Left renal pelvis (tissue), 4 donors: ENCODE results near the gene RPL35A. TPM values are rescaled to one million over a fixed set of nuclear protein-coding genes. Genes with fewer than 3 reads are reported as not detected.
"Not testable (repeated sequence)": the region's sequence is repeated elsewhere in the genome, so short reads cannot be mapped to it uniquely, and the experiment has no call there.

ENCODE experiments used
- DNase-seq, 4 donors: peaks; one replicate each; pipeline ENCODE4 v3.0.0-alpha.2; 2013; ENCODE audit warnings: low read depth in 4 of 4, low spot score in 3 of 4
- polyA plus RNA-seq, 4 donors: library from polyadenylated mRNA; unstranded; fragments of 120-200 nt; gene quantifications; one replicate each; pipeline ENCODE4 v1.2.1, GENCODE V29; 2013; ENCODE audit not compliant: insufficient read length in 4 of 4

Gene RPL35A
- polyA plus RNA-seq = 1,000 to 10,000 TPM; 1,642 to 1,812 (median 1,679) TPM

DNA sequence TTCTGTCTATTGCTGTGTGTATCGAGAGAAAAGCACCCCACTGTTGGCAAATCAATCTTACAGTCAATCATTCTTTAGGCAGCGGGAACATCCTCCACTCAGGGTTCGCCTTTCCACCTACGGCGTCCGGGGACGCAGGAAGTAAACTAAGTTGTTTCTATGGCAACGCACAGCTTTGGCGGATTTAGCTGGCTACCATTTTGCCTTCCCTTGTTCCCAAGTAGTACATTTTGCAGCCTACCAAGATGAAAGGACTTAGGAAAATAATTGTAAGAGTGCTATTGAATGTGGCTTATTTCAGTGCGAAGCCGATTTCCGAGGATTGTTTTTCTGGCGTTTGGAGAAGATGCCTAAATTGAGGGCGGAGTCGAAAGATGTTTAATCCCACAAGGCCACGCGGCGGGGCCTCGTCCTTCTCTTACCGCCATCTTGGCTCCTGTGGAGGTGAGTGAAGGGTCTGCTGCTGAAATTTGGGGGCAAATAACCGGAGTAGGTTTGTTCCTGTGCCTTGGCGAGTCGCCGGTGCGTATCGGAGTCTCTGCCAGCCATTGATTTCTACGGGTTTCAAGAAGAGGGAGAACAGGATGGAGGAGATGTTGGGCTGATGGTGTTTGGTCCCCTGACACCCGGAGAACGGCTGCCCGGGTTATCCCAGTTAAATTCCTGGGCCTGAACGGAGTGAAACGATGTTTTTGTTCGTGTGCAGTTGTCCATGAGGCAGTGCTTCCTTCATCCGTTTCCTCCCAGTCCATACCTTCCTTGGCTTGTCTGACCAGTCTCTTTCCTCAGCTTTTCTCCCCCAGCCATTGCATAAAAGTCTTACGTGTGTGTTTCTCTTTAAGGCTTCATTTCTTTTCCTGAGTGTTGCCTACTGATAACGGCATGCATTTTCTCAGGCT lies at the start of gene RPL35A:
TSS of gene RPL35A (plus strand) at position 413 of the 899 bp plus-strand sequence. CDS start 778 bp downstream, outside the sequence.
- peak; percentile 95 to 97 (median 96) for DNase-seq

- no peak for DNase-seq
Observed at GRCh38 chr3:197901626-197902025, 48.4 kb upstream of the RPL35A start.

DNA sequence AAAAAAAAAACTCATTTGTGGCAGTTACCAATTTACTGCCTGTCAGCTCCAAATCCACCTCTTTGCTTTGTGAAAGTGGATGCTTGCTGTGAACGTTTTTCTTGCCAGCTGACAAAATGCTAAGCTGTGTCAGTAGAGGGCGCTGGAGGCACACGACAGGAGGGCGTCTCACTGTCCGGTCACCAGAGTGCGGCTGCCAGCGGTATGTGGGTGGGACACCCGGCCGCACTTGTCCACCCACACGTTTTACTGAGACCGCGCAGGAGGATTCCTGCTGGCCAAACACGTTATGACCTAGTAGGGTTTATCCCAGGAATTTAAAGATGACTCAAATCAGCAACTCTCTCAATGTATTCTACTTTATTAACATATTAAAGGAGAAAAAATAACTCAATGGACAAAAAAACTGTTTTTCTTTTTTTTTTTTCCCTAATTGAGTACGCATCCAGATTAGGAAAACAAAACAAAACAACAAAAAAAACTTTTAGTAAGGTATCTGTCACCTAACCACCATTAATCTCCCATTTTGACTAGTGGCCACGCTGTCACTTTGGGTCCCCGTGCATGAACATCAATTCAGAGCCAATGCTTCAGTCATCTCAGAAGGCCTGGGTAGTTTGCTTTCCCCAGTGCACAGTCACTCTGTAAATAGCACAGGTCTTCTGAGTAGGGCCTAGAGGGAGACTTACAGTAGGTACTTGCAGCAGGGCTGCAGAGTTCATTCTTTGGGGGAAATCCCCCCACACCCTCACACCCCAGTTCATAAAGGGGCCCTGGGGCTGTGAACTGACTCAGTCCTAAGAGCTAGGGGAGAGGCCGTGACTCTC lies 43.8 kb upstream of the RPL35A start:
- peak; percentile 58 to 79 (median 74) for DNase-seq

- DNase-seq = no peak
Observed at GRCh38 chr3:197906850-197907187, 43.2 kb upstream of the RPL35A start.

GRCh38 chr3:197907196-197907595 lies 42.8 kb upstream of the RPL35A start:
- DNase-seq = no peak

DNA sequence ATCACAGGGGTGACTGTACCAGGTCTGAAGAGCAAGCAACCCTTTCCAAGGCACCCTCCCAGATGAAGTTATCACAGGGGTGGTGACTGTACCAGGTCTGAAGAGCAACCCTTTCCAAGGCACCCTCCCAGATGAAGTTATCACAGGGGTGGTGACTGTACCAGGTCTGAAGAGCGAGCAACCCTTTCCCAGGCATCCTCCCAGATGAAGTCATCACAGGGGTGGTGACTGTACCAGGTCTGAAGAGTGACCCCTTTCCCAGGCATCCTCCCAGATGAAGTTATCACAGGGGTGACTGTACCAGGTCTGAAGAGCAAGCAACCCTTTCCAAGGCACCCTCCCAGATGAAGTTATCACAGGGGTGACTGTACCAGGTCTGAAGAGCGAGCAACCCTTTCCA lies 41.4 kb upstream of the RPL35A start:
- not testable (repeated sequence) for DNase-seq

- no peak for DNase-seq
Observed at GRCh38 chr3:197908957-197909701, 40.9 kb upstream of the RPL35A start.

- no peak for DNase-seq
Observed at GRCh38 chr3:197912741-197913476, 37.1 kb upstream of the RPL35A start.

GRCh38 chr3:197913641-197914380 lies 36.2 kb upstream of the RPL35A start:
- no peak for DNase-seq

- not testable (repeated sequence) for DNase-seq
Observed at GRCh38 chr3:197921429-197922275, 28.3 kb upstream of the RPL35A start.

DNA sequence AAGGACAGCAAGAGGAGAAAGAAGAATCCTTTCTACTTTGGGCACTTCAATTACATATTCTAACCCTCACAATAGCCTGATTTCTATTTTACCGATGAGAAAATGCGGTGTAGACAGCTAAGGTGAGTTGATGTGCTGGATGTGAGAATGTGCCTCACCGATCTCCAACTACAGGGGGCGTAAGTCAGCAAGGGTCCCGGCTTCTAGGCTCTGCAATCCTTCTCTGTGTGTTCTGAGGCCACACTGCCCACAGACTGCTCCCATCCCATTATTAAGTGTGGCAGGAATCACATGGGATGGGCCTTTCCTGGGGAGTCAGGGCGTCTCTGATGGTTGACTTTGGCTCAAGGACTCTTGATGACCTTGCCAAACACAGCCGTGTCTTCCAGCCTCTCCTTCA lies 23.6 kb upstream of the RPL35A start:
- no peak for DNase-seq

- DNase-seq = not testable (repeated sequence)
Observed at GRCh38 chr3:197927578-197927977, 22.4 kb upstream of the RPL35A start.

DNA sequence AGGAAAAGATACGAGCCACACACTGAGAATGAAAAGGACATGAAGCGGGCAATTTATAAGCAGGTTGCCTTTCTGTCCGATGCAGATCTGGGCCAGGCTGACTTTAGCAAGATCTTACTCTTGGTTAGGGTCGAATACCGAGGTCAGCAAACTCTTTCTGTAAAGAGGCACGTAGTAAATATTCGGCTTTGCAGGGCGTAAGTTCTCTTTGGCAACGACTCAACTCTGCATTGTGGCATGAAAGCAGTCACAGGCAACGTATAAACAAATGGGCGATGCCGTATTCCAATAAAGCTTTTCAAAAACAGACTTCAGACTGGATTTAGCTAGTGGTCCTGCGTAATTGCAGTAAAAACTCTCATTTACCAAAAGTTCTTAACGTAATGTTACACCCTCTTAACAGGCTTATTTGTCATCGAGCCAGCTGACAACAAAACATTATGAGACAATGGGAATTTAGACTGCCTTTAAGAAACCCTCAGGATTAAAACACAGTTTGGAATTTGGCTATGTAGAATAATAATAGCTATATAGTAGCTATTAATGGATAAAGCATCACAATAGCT lies 13.1 kb upstream of the RPL35A start:
- DNase-seq = no peak

- no peak for DNase-seq
Observed at GRCh38 chr3:197940745-197941384, 9.1 kb upstream of the RPL35A start.

DNA sequence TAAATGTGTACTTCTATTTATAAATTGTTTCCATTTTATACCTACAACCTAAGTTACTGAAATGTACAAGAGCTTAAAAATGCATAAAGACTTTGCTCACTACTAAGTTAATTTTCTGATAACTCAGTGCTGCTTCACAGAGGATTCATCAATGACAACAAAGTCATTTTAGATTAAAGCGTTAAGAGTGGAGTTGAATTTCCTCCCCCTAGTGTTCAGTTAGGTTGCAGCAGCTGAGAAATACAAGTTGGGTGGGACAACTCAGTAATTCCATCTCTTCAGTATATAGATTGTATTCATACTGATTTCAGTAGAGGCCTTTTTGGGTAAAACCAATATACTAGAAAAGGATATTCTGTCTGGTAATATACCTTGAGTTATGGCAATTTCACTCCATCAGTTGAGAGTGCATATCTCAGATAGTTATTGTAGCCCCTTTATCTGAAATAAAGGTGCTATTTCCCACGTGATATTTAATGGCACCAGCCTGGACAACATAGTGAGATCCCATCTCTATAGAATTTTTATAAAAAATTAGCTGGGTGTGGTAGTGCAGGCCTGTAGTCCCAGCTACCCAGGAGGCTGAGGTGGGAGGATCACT lies 6.9 kb upstream of the RPL35A start:
- DNase-seq = no peak

- DNase-seq = no peak
Observed at GRCh38 chr3:197949191-197949777, 706 bp upstream of the RPL35A start.

- DNase-seq = no peak
Observed at GRCh38 chr3:197950677-197951061, 679 bp downstream of the RPL35A start.
